GM18868 (cell line): ENCODE data around the gene SMURF2.
A peak's percentile ranks its signal among the peaks of the same experiment; 100 is the strongest.
"Not testable (repeated sequence)": the region's sequence is repeated elsewhere in the genome, so short reads cannot be mapped to it uniquely, and the experiment has no call there.

ENCODE experiments used
- ATAC-seq: cut with Tn5 transposase; IDR thresholded peaks from one replicate; pipeline ENCODE4 v1.9.1; 2021; ENCODE audit warnings: mild to moderate bottlenecking, moderate library complexity; ENCODE audit not compliant: unreplicated experiment

The SMURF2 gene

DNA sequence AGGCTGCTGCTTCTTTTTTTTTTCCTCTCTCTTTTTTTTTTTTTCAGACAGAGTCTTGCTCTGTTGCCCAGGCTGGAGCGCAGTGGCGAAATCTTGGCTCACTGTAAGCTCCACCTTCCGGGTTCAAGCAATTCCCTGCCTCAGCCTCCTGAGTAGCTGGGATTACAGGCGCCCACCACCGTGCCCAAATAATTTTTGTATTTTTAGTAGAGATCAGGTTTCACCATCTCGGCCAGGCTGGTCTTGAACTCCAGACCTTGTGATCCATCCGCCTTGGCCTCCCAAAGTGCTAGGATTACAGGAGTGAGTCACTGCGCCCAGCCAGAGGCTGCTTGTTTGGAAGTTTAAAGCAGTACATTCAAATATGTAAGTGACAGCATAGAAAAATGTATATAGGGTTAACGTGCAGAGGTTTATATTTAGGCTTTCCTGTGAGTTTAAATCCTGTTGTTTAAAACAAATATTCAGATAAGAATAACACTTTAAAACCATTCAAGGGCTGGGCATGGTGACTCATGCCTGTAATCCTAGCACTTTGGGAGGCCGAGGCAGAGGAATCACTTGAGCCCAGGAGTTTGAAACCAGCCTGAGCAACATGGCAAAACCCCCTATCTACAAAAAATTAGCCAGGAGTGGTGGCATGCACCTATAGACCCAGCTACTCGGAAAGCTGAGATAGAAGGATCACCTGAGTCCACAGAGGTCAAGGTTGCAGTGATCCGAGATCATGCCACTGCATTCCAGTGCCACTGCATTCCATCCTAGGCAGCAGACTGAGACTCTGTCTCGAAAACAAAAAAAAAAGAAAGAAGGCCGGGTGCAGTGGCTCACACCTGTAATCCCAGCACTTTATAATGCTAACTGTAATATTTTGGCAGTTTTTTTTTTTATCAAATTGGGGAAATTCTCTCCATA is 6.0 kb upstream of the SMURF2 start:
- ATAC-seq: not testable (repeated sequence)

DNA sequence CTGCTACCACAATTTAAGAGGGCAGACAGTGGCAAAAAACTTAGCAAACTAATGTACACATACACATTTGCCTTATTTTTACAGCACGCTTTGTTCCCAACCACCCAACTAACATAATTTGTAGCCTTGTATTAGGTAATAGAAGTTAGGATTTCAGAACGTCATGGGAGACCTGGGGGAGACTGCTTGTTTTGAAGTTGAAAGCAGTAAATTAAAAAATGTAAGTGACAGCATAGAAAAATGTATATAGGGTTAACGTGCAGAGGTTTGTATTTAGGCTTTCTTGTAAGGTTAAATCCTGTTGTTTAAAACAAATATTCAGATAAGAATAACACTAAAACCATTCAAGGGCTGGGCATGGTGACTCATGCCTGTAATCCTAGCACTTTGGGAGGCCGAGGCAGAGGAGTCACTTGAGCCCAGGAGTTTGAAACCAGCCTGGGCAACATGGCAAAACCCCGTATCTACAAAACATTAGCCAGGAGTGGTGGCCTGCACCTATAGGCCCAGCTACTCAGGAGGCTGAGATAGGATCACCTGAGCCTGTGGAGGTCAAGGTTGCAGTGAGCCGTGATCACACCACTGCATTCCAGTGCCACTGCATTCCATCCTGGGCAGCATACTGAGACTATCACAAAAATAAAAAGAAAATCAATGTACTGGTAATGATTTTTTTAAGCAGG is 2.3 kb upstream of the SMURF2 start:
- ATAC-seq: not testable (repeated sequence)

DNA sequence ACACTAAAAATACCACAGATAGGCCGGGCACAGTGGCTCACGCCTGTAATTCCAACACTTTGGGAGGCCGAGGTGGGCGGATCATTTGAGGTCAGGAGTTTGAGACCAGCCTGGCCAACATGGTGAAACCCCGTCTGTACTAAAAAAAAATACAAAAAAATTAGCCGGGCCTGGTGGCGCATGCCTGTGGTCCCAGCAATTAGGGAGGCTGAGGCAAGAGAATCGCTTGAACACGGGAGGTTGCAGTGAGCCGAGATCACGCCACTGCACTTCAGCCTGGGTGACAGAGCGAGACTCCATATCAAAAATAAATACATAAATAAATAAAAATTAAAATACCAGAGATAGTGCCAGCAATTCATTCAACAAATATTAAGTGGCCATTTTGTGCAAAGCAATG is 1.7 kb upstream of the SMURF2 start:
- ATAC-seq: not testable (repeated sequence)

DNA sequence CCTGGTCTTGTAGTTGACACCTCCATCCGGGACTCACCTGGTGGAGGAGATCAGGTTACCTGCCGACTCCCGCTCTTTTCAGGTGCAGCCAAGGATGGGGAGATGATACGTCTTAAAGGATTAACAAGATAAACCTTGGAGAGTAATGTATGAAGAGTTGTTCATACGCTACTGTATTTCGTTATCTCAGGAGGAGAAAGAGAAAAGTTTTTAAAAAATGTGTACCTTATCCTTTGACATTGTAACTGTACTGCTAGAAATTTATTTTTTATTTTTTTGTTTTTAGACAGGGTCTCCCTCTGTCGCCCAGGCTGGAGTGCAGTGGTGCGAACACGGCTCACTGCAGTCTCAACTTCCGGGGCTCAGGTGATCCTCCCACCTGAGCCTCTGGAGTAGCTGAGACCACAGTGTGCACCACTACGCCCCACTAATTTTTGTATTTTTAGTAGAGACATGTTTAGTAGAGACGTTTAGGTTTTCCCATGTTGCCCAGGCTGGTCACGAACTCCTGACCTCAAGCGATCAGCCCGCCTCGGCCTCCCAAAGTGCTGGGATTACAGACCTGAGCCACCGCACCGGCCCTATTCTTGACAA is 764 bp upstream of the SMURF2 start:
- ATAC-seq: no peak

DNA sequence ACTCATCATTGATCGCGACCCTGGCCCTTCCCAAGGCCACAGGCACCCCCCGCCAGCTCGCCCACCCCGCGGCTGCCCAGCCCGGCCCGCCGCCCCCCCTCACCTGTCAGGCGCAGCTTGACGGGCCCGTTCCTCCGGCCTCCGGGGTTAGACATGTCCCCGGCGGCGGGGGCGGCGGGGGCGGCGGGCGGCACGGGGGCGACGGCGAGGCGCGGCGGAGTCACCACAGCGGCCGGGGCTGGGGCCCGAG is 456 bp downstream of the SMURF2 start:
- peak; percentile 31 for ATAC-seq

DNA sequence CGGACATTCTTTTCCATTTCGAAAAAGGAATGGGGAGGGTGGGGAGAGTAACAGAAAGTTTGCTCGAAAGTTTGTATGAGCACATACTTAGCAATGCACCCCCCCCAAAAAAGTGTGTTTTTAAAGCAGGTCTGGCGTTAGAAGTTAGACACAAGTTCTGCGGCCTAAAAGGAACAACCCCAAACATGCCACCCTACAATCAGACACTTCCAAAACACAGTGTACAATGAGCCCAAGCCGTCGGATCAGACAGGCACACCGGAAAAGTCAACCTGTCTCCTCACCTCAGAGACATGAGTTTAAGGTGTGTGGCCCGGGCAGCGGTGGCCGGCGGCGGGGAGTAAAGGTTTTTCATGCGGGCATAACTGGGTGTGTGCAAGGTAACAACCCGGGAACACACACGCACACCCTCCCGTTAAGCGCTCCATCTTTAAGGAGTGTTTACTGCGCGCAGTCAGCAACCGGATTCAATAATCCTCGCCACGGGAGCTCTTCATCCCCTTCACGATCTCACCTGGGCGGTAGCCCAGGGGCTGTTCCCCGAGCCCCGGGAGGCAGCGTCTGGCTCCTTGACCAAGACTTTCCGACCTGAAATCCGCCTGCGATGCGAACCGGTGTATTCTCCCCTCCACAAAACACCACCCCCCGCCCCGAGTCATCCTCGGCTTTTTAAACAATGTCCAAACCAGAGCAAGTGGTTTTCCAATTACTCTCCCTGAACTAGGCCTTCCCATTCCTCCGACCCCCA is 955 bp downstream of the SMURF2 start:
- peak; percentile 8 for ATAC-seq

DNA sequence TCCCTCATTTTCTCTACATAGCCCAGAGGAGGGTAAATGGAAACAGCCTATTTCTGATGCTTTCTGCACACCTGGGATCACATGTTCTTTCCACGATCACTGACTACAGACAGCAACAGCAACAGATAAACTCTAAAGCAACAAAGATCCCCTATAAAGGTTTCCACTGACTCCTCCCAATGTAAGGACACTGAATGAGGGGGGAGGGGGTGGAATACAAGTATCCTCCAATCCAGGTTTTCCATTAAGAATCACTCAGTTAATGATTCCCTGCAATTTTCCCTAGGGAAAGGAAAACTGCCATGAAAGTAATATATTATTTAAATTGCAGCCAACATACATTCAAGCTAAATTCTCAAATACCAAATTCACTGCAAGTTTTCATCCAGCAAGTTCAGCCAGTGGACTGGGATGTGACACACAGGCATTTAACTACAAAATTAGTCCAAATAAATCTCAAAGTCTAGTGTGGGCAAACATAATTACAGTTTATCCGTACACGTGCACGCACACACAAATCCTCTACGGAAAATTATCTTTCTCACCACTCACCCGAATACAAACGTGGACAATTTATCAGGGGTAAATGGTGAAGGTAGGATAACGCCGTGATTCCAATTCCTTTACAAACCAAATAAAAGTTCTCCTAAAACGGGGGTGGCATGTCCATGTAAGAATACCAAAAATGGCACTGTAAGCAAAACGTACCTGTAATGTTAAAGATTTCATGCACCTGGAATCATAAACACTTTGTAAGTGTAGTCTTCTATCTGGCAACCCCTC is 1.7 kb downstream of the SMURF2 start:
- not testable (repeated sequence) for ATAC-seq

DNA sequence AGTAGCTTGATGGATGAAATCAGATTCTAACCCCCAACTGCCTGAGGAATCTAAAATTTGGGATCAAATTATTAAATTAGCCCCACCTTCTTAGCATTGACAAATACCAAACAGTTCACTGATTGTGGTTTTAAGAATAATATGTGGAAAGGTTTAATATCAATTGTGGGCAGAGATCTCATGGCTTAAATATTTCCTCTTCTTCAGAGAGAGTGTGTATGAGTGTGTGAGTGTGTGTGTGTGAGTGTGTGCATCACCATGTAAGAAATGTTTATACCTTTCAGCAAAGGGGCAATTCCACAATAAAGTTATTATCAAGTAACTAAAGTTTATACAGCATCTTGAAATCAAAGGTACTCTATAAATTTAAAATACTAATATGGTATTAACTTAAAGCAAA is 3.2 kb downstream of the SMURF2 start:
- ATAC-seq: no peak

DNA sequence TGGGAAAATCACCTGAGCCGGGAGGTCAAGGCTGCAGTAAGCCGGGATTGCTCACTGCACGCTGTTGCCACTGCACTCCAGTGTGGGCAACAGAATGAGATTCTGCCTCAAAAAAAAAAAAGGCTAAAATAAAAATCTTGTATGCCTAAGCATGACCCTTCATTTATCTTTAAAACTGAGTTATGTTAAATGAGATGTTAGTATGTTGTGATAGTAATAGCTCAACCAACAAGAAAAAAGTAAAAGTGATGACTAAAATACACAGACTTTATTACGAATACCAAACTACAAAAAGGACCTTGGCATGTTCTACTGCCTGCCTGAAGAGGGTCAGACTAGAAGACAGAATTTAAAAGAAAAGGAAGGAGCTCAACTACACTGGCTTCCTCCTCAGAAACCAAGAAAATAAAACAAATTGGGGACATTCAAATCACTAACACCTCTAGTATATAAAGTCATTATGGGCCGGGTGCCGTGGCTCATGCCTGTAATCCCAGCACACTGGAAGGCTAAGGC is 4.4 kb downstream of the SMURF2 start:
- ATAC-seq: no peak

DNA sequence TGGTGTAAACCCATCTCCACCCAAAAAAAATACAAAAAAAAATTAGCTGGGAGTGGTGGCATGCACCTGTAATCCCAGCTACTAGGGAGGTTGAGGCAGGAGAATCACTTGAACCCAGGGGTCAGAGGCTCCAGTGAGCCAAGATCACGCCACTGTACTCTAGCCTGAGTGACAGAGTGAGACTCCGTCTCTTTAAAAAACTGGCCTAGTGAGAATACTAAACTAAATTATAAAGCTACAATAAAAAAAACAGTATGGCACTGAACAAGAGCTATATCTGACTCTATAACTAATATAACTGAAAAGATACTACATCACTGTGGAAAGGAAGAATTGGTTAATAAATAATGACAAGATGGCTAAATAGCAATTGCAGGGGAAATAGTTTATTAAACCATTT is 6.4 kb downstream of the SMURF2 start:
- ATAC-seq: no peak

DNA sequence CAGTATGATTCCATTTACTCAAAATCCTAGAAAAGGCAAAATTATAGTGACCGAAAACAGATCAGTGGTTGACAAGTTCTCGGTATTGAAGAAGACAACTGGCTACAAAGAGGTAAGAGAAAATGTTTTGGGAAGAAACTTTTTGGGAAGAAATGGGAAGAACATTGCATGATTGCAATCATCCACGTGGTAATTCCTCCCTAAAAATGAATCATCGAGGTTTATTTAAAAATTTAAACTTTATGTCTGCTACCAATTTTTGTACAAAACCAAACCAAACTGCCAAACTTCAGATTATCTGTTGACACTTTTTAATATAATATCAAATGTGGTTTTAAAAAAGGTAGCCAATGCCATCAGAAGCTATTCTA is 8.1 kb downstream of the SMURF2 start:
- ATAC-seq: no peak

DNA sequence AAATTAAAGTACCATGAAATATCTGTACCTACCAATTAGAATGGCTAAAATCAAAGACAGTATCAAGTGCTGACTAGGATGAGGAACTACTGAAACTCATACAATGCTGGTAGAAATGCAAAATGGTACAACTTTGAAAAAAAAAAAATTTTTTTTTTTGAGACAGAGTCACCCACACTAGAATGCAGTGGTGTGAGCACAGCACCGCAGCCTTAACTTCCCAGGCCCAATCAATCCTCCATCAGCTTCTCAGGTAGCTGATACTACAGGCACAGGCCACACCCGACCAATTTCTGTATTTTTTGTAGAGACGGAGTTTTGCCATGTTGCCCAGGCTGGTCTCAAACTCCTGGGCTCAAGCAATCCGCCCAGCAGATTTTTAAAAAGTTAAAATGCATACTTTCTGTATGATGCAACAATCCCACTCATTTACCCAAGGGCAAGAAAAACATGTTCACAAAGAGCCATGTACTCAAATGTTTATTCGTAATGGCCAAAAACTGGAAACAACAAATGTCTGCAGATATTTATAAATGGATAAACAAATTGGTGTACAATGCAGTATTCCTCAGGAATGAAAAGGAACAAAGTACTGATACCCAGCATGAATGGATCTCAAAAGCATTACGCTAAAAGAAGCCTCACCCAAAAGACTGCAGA is 8.7 kb downstream of the SMURF2 start:
- no peak for ATAC-seq

DNA sequence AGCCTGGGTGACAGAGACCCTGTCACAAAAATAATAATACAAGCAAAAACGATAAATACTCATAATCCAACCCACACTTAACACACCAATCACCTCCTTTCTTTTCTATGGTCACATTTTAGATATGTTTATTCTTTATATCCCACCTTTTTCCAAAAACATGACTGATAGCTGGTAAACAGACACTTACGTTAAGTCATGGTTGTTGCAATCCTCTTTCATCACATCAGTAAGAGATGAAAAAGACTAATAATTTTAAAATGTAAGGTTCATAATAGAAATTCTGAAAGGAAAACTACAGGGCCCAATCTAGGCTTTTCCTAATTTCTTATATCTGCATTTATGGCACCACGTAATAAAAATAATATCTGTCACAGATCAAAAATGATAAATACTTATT is 10.2 kb downstream of the SMURF2 start:
- no peak for ATAC-seq

DNA sequence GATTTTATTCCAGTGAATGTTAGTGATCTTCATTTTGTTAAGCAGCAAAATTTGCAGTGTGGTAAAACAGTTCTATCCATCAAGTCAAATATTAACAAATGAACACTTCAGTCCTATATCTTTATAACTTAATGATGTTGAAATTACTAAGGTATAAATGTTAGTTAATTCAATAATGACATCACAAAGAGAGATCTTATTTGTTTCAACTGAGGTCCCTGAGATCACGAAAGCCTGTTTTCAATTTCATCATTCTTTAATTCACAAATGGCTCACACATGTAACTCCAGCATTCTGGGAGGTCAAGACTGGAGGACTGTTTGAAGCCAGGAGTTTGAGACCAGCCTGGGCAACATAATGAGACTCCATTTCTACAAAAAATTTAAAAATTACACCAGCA is 13.9 kb downstream of the SMURF2 start:
- ATAC-seq: no peak

DNA sequence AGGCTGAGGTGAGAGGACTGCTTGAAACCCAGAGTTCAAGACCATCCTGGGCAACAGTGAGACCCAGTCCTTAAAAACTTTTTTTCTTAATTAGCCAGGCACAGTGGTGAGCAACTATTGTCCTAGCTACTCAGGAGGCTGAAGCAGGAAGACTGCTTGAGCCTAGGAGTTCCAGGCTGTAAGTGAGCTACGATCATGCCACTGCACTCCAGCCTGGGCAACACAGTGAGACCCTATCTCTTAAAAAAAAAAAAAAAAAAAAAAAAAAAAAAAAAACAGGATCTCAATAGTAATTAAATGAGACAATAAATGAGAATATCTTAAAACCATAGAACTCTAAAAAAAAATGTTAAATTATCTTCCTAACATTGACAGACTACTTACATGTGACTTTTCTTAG is 14.3 kb downstream of the SMURF2 start:
- no peak for ATAC-seq

DNA sequence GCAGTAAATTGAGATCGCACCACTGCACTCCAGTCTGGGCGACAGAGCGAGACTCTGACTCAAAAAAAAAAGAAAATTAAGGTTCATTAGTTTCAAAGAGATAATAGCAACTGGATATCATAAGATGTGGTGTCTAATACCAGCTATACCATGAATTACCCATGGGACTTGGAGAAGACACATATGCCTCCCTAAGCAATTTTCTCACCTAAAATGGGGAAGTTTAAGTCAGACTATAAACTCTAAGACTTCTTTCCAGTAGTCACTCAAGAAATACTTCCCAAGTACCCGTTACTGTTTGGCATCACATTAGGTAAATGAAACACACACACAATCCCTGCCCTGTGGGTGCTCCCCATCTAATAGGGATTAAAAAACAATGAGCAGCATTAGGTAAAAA is 22.6 kb downstream of the SMURF2 start:
- no peak for ATAC-seq

DNA sequence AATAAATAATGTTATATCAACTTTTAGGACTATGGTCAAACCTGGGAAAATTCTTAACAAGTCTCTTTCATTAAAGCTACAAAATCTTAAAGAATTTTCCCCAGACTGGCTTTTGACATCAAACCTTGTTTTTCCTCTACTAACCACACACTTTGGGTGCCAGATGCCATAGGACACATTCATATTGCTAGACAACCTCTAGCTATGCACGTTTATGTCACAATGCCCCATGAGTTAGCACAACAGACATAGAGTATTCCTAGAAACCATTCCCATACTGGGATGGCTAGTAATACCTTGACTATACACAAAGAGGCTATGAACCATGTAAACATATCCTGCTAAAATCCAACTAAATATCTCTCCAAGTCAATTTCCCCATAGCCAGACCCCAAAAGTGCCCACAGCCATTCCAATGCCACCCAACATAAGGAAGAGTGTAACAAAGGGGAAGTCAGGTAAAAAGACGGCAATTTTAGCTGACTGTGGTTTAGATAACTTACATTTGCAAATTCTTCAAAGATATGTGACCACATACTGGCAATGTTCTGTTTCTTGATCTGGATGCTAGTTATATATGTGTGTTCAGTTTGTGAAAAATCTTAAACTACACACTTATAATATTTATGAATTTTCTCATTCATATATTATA is 23.4 kb downstream of the SMURF2 start:
- no peak for ATAC-seq

DNA sequence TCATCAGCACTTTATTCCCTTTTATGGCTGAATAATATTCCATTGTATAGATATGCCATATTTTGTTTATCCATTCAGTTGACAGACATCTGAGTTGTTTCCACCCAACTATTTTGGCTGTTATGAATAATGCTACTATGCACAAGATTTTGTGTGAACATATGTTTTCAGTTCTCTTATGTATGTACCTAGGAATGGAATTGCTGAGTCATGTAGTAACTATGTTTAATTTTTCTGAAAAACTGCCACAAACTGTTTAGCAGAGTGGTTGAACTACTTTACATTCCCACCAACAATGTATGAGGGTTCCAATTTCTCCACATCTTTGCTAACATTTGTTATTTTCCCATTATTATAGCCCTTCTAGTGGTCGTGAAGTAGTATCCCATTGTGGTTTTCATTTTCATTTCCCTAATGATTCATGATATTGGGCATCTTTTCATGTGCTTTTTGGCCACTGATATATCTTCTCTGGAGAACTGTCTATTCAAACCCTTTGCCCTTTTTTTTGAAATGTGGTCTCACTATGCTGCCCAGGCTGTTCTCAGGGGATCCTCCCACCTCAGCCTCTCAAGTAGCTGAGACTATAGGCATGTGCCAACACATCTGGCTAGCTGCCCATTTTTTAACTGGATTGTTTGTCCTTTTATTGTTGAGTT is 26.3 kb downstream of the SMURF2 start:
- peak; percentile 88 for ATAC-seq

DNA sequence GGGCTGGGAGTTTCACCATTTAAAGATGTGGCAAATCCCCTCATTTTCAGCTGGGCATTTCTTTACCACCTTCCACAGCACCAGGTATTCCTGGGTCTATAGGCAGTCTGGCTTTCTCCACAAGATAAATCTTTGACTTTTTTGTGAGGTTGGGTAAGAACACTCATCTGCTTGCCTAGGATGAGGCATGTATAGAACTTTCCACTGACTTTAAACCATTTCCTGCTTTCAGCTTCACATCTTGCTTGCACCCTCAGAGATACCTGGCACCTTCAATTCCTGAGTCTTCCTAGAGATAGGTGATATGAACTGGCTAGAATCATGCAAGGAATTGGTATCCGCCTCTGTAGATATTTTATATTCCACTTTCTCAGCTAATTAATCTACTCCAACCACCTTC is 27.9 kb downstream of the SMURF2 start:
- no peak for ATAC-seq
